ENCODE data around the gene MUC6. TPM values are rescaled to one million over a fixed set of nuclear protein-coding genes. Genes with fewer than 3 reads are reported as not detected.

MUC6 gene
- total and polyA plus RNA-seq, 2 donors (not counting 3 experiments of a cell fraction or from before 2014, with no cell fraction given): not detected

GRCh38 chr11:1075341-1075911 lies 38.9 kb upstream of the MUC6 start:
- Histone ChIP-seq H3K79me2 (ENCODE audit: control insufficient read depth, insufficient read depth, low read length) (no peaks in the 10 kb centered on the region), H3K4me1 (ENCODE audit: control insufficient read depth, extremely low read depth, insufficient read depth, low read length) (peaks cover 9% of the 10 kb centered on the region), H3K27me3 (ENCODE audit: control insufficient read depth in 2 of 2, insufficient read depth in 2 of 2, low read length in 2 of 2) (no peaks in the 10 kb centered on the region), H3K9ac (replicated peaks; ENCODE audit: extremely low read depth, insufficient read depth, low read length) (no peak overlapping the region), H4K20me1 (replicated peaks; ENCODE audit: control insufficient read depth, extremely low read depth, insufficient read depth, low read length) (no peaks in the 10 kb centered on the region), H3K4me2 (ENCODE audit: insufficient read depth, low read length) (no peak overlapping the region), H3K4me3 (replicated peaks in 1 of 3; ENCODE audit: insufficient read depth in 1 of 3, low read depth in 1 of 3, low read length in 3 of 3) (no peak overlapping the region), H3K9me3 (replicated peaks; ENCODE audit: control insufficient read depth, insufficient read depth, low read length) (no peaks in the 10 kb centered on the region), H3K9me1 (replicated peaks; ENCODE audit: control insufficient read depth, extremely low read depth, insufficient read depth, low read length) (no peaks in the 10 kb centered on the region), H3K27ac (ENCODE audit: insufficient read depth, low read depth, low read length) (no peak overlapping the region), H2AFZ (ENCODE audit: low read depth, low read length) (no peak overlapping the region), H3K36me3 (ENCODE audit: control insufficient read depth in 2 of 2, extremely low read depth in 1 of 2, insufficient read depth in 2 of 2, low read length in 2 of 2) (no peaks in the 10 kb centered on the region)
- dilution Hi-C loops (cut with MboI; ENCODE audit: extremely low pct_ligation_motif_present, low sequenced_read_pairs): no loop called here
- intact Hi-C loops (cut with micrococcal nuclease): no loop called here
- FAIRE-seq (no peak), DNase-seq (ENCODE audit: low read depth, low spot score) (no peak)
- POLR2A ChIA-PET: no interaction called here
- TF ChIP-seq, protein P1, sequence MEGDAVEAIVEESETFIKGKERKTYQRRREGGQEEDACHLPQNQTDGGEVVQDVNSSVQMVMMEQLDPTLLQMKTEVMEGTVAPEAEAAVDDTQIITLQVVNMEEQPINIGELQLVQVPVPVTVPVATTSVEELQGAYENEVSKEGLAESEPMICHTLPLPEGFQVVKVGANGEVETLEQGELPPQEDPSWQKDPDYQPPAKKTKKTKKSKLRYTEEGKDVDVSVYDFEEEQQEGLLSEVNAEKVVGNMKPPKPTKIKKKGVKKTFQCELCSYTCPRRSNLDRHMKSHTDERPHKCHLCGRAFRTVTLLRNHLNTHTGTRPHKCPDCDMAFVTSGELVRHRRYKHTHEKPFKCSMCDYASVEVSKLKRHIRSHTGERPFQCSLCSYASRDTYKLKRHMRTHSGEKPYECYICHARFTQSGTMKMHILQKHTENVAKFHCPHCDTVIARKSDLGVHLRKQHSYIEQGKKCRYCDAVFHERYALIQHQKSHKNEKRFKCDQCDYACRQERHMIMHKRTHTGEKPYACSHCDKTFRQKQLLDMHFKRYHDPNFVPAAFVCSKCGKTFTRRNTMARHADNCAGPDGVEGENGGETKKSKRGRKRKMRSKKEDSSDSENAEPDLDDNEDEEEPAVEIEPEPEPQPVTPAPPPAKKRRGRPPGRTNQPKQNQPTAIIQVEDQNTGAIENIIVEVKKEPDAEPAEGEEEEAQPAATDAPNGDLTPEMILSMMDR (IDR thresholded peaks at IDR 0.05; ENCODE audit: extremely low read depth in 1 of 2, insufficient read depth in 1 of 2, low read depth in 1 of 2, low read length in 2 of 2): no peak
- TF ChIP-seq GATA2 (IDR thresholded peaks at IDR 0.05; ENCODE audit: insufficient read depth, insufficient read length, low read depth, low read length): no peak
- CTCF ChIA-PET: no interaction called here
- BruUV-seq (replicated peaks): no TSS peak

GRCh38 chr11:1074244-1075221 lies 38.0 kb upstream of the MUC6 start, which contains the start of gene MUC2:
MUC2 (plus strand) TSS chr11:1074874.
- H3K27ac ChIP-seq (ENCODE audit: insufficient read depth, low read depth, low read length): no peak within 1 kb of the TSS
- H3K9me3 ChIP-seq (replicated peaks; ENCODE audit: control insufficient read depth, insufficient read depth, low read length): no peaks in the 10 kb centered on the region
- DNase-seq (ENCODE audit: low read depth, low spot score): no peak
- TF ChIP-seq POLR2A (IDR thresholded peaks at IDR 0.05; ENCODE audit: low read depth, low read length): no peak
- no peak for TF ChIP-seq MYC (IDR thresholded peaks at IDR 0.05; ENCODE audit: low read depth, low read length)
- no peak for TF ChIP-seq EZH2 (IDR thresholded peaks at IDR 0.05; ENCODE audit: borderline replicate concordance, low read depth, low read length, severe bottlenecking)
- TF ChIP-seq JUN (IDR thresholded peaks at IDR 0.05; ENCODE audit: borderline replicate concordance, insufficient read depth, insufficient read length, low read depth): no peak
- no peak for TF ChIP-seq MAX (IDR thresholded peaks at IDR 0.05; ENCODE audit: insufficient read depth, insufficient read length)
- peaks cover 9% of the 10 kb centered on the region for H3K4me1 ChIP-seq (ENCODE audit: control insufficient read depth, extremely low read depth, insufficient read depth, low read length)
- dilution Hi-C loops (cut with MboI; ENCODE audit: extremely low pct_ligation_motif_present, low sequenced_read_pairs): no loop called here
- no TSS peak for BruUV-seq (replicated peaks)
- POLR2A ChIA-PET: no interaction called here
- no peak within 1 kb of the TSS for H3K4me2 ChIP-seq (ENCODE audit: insufficient read depth, low read length)
- H3K9me1 ChIP-seq (replicated peaks; ENCODE audit: control insufficient read depth, extremely low read depth, insufficient read depth, low read length): no peaks in the 10 kb centered on the region
- no peaks in the 10 kb centered on the region for H4K20me1 ChIP-seq (replicated peaks; ENCODE audit: control insufficient read depth, extremely low read depth, insufficient read depth, low read length)
- H3K4me3 ChIP-seq (replicated peaks in 1 of 3; ENCODE audit: insufficient read depth in 1 of 3, low read depth in 1 of 3, low read length in 3 of 3): no peak within 1 kb of the TSS
- no peak within 1 kb of the TSS for H2AFZ ChIP-seq (ENCODE audit: low read depth, low read length)
- H3K27me3 ChIP-seq (ENCODE audit: control insufficient read depth in 2 of 2, insufficient read depth in 2 of 2, low read length in 2 of 2): no peaks in the 10 kb centered on the region
- no peak for FAIRE-seq
- no peaks in the 10 kb centered on the region for H3K36me3 ChIP-seq (ENCODE audit: control insufficient read depth in 2 of 2, extremely low read depth in 1 of 2, insufficient read depth in 2 of 2, low read length in 2 of 2)
- no peaks in the 10 kb centered on the region for H3K79me2 ChIP-seq (ENCODE audit: control insufficient read depth, insufficient read depth, low read length)
- CTCF ChIA-PET: no interaction called here
- no peak within 1 kb of the TSS for H3K9ac ChIP-seq (replicated peaks; ENCODE audit: extremely low read depth, insufficient read depth, low read length)
- intact Hi-C loops (cut with micrococcal nuclease): no loop called here
